K562 (cell line): Measurements from ENCODE around the gene CAMK2B.

ENCODE experiments used
- CTCF ChIP-seq, 3 experiments: IDR thresholded peaks in 2 of 3; conservative IDR thresholded peaks in 1 of 3; 2 replicates each; pipeline ENCODE4 v1.5.1; 2011 to 2012; ENCODE audit warnings: low read length in 3 of 3, mild to moderate bottlenecking in 3 of 3, control low read depth in 2 of 3, improper control_type of control experiment in 1 of 3, inconsistent platforms in 1 of 3, low read depth in 1 of 3, mixed read lengths in 1 of 3, moderate library complexity in 1 of 3; ENCODE audit not compliant: insufficient read depth in 2 of 3
- KLF6 ChIP-seq: fragments of 250-450 bp; sonication (Bioruptor Pico); IDR thresholded peaks from 2 replicates; pipeline ENCODE4 v1.4.0; 2020; ENCODE audit warnings: mild to moderate bottlenecking, moderate library complexity, borderline replicate concordance
- NRF1 ChIP-seq, 2 experiments: fragments of 450-650 bp; IDR thresholded peaks in 1 of 2; conservative IDR thresholded peaks in 1 of 2; 2 replicates each; pipeline ENCODE4 v1.6.1; 2014; ENCODE audit warnings: mild to moderate bottlenecking in 2 of 2
- PCBP1 ChIP-seq: fragments of 200-400 bp; formaldehyde crosslinking; IDR thresholded peaks from 2 replicates; pipeline ENCODE4 v1.6.1; 2018; ENCODE audit warnings: mild to moderate bottlenecking, low read depth, low read length; ENCODE audit not compliant: poor library complexity, severe bottlenecking
- POLR2AphosphoS5 ChIP-seq: IDR thresholded peaks from 2 replicates; pipeline ENCODE4 v1.6.1; 2011; ENCODE audit warnings: mild to moderate bottlenecking, low read depth, low read length, moderate library complexity; ENCODE audit not compliant: control insufficient read depth, insufficient read depth
- ZNF23 ChIP-seq: fragments of 250-450 bp; sonication (Bioruptor Pico); IDR thresholded peaks from 2 replicates; pipeline ENCODE4 v1.4.0; 2020; ENCODE audit warnings: mild to moderate bottlenecking
- ZNF639 ChIP-seq, 2 experiments: fragments of 200-800 bp in 1 of 2; sonication (Bioruptor generic) in 1 of 2; sonication (generic) in 1 of 2; formaldehyde crosslinking in 1 of 2; IDR thresholded peaks in 1 of 2; conservative IDR thresholded peaks in 1 of 2; 2 replicates each; pipeline versions ENCODE4 v1.5.0 to v1.6.1; 2016 to 2020; ENCODE audit warnings: missing compliant biosample characterization in 1 of 2, missing genetic modification characterization in 1 of 2, missing genetic modification reagents in 1 of 2
- ZNF764 ChIP-seq: fragments of 250-450 bp; sonication (Bioruptor Pico); IDR thresholded peaks from 2 replicates; pipeline ENCODE4 v1.4.0; 2020; ENCODE audit warnings: low read depth, mild to moderate bottlenecking, moderate library complexity
- TF ChIP-seq, protein P1 (sequence below): fragments of 250-450 bp; sonication (Bioruptor Pico); IDR thresholded peaks from 2 replicates; pipeline ENCODE4 v1.8.0; 2021; ENCODE audit warnings: mild to moderate bottlenecking, moderate library complexity

DNA sequence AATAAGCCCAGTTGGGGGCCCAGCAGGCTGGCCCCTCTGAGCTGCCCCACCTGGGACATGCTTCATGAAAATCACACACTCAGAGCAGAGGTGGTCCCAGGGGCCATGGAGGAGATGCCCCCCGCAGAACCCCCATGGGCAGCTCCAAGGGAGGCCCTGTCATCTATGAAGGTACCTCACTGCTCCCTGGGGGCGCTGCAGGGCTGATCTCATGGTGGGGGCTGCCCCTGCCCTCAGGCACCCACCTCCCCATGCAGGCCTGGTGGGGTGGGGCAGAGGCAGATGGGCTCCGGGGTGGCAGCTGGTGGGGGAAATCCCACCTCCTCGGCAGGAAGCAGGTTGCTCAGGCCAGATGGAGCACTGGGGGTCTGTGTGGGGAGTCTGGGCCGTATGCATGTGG lies 64.2 kb downstream of the CAMK2B start:
- TF ChIP-seq CTCF (IDR thresholded peaks at IDR 0.05 in 2 of 3, conservative IDR thresholded peaks at IDR 0.05 in 1 of 3; ENCODE audit: insufficient read depth in 2 of 3, low read depth in 1 of 3, low read length in 3 of 3) (0 out of 6 replicates have a peak, but pooled peaks of 1 of the 3 experiments have one; percentile 10), KLF6 (CRISPR knock-in tag) (no peak), POLR2AphosphoS5 (no peak), PCBP1 (no peak), ZNF639 (CRISPR knock-in tag; conservative IDR thresholded peaks at IDR 0.05 in 1 of 2, IDR thresholded peaks at IDR 0.05 in 1 of 2) (no peak), ZNF764 (CRISPR knock-in tag) (no peak), NRF1 (conservative IDR thresholded peaks at IDR 0.05 in 1 of 2, IDR thresholded peaks at IDR 0.05 in 1 of 2) (no peak), ZNF23 (no peak)
- TF ChIP-seq, protein P1, sequence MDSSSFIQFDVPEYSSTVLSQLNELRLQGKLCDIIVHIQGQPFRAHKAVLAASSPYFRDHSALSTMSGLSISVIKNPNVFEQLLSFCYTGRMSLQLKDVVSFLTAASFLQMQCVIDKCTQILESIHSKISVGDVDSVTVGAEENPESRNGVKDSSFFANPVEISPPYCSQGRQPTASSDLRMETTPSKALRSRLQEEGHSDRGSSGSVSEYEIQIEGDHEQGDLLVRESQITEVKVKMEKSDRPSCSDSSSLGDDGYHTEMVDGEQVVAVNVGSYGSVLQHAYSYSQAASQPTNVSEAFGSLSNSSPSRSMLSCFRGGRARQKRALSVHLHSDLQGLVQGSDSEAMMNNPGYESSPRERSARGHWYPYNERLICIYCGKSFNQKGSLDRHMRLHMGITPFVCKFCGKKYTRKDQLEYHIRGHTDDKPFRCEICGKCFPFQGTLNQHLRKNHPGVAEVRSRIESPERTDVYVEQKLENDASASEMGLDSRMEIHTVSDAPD: no peak
